Stimulated activated naive B cell treated with anti-CD40 and anti-IgM and Interleukin-4, amounts not matched to agents 10 μg/mL and 1 μg/mL and 100 μg/mL, for 72 hours (primary cell): ENCODE results near the gene ST3GAL3.
"Not testable (repeated sequence)": the region's sequence is repeated elsewhere in the genome, so short reads cannot be mapped to it uniquely, and the experiment has no call there.

Experiments
- ATAC-seq, 2 donors: fragments of 150-1000 bp; cut with Tn5 transposase; replicated peaks; 2 replicates each; pipeline ENCODE4 v1.10.0; 2021; ENCODE audit warnings: moderate library complexity in 1 of 2
- DNase-seq: peaks from one replicate; pipeline ENCODE4 v3.0.0; 2021
- H3K27ac Mint-ChIP-seq: one replicate; pipeline ENCODE4 v1.8.0; 2022; ENCODE audit warnings: mild to moderate bottlenecking, mixed read lengths
- H3K27me3 Mint-ChIP-seq, 2 donors: one replicate each; pipeline ENCODE4 v1.8.0; 2022; ENCODE audit warnings: mixed read lengths in 2 of 2
- H3K36me3 Mint-ChIP-seq, 2 donors: one replicate each; pipeline ENCODE4 v1.8.0; 2022; ENCODE audit warnings: mixed read lengths in 2 of 2, mild to moderate bottlenecking in 1 of 2
- H3K4me1 Mint-ChIP-seq, 2 donors: one replicate each; pipeline ENCODE4 v1.8.0; 2022; ENCODE audit warnings: mixed read lengths in 2 of 2, mild to moderate bottlenecking in 1 of 2
- H3K4me3 Mint-ChIP-seq, 2 donors: one replicate each; pipeline ENCODE4 v1.8.0; 2022; ENCODE audit warnings: mild to moderate bottlenecking in 2 of 2, mixed read lengths in 2 of 2, moderate library complexity in 1 of 2
- H3K9me3 Mint-ChIP-seq, 2 donors: one replicate each; pipeline ENCODE4 v1.8.0; 2022; ENCODE audit warnings: mixed read lengths in 2 of 2, mild to moderate bottlenecking in 1 of 2

Gene ST3GAL3

DNA sequence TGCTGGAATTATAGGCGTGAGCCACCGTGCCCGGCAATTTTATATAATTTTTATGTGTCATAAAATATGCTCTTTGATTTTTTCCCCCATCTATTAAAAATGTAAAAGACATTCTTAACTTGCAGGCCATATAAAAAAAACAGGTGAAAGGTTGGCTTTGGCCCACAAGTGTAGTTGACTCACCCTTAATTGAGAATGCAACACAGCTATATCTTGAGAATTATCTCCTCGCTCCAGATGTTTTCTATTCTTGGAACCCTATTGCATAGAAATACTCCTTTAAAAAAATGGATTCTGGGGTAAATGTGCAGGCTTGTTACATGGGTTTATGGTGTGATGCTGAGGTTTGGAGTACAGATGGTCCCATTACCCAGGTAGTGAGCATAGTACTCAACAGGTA is 112.0 kb downstream of the ST3GAL3 start:
- H3K36me3 Mint-ChIP-seq, result peaks cover 48 to 67% of the 10 kb centered on the region in 2 donors
- no peak overlapping the region for H3K27ac Mint-ChIP-seq
- ATAC-seq, result no peak
- peaks cover 9 to 13% of the 10 kb centered on the region in 2 donors for H3K9me3 Mint-ChIP-seq
- no peak overlapping the region for H3K4me3 Mint-ChIP-seq
- no peak for DNase-seq
- H3K4me1 Mint-ChIP-seq, result peaks cover 7% of the 10 kb centered on the region in 2 donors
- no peaks in the 10 kb centered on the region for H3K27me3 Mint-ChIP-seq

DNA sequence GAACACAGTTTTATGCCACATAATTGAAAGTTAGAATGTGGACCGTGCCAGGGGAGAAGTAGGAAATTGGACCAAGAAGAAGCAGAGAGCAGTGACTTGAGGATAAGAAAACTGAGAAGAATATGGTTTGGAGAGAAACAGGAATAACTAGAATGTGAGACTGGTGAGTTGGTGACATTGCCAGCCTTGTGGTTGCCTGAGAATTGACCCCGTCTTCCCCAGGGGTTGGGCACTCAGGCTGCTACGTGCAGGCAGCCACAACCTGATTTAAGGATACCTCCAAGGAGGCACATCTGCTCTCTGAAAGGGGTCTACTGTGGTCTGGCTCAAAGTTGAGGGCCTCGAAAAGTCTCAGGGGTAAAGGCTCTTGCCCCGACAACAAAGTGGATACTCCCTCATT is 114.1 kb downstream of the ST3GAL3 start:
- peaks cover 9% of the 10 kb centered on the region in 2 donors for H3K9me3 Mint-ChIP-seq
- ATAC-seq, result no peak
- H3K27me3 Mint-ChIP-seq, result no peaks in the 10 kb centered on the region
- no peak for DNase-seq
- no peak overlapping the region for H3K4me3 Mint-ChIP-seq
- H3K27ac Mint-ChIP-seq, result no peak overlapping the region
- H3K36me3 Mint-ChIP-seq, result peaks cover 42 to 51% of the 10 kb centered on the region in 2 donors
- peaks cover 7 to 13% of the 10 kb centered on the region in 2 donors for H3K4me1 Mint-ChIP-seq

DNA sequence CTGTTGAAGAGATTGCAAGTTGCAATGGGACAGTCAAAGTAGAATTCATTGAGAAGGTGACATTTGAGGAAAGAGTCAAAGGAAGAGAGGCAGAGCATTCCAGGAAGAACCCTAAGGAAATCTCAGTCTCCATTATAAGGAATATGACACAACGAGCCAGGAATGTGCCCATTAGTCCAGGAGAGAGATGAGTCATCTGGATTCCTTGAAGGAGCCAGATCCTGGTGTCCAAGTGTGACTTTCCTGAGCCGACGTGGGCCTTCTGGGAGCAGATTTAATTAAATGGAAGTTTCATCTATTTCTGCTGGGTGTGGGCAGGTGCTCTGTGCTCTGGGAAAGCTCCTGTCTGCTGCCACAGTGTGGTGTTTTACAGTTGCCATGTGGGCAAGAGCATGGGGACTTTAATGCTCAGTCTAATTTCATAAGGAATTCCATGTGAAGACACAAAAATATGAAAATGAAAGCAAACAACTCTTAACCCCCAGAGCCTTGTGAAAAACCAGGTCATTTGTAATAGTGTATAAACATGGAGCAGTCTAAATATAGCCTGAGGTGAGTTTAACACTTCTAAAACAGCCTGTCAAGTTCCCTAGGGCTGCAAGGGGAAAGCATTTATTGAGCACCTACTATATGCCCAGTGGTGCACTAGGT is 114.8 kb downstream of the ST3GAL3 start:
- H3K36me3 Mint-ChIP-seq, result peaks cover 41 to 49% of the 10 kb centered on the region in 2 donors
- DNase-seq, result no peak

DNA sequence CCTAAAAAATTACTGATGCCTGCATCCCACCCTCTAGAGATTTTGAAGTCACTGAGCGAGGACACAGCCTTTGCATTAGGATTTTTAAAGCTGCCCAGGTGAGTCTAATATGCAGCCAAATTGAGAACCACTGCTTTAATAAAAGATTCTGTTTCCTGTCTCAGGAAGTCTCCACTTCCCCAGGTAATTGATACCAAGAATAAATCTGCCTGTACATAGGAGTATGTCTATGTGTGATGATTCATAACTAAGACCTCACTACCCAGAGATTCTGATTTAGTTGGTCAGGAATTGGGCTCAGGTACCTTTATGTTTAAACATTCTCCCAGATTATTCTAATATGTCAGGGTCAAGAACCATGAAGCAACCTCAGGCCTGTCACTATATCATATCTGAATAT is 117.5 kb downstream of the ST3GAL3 start:
- DNase-seq (no peak), ATAC-seq (no peak)
- peaks cover 7 to 25% of the 10 kb centered on the region in 2 donors for H3K4me1 Mint-ChIP-seq
- peaks cover 21 to 29% of the 10 kb centered on the region in 2 donors for H3K36me3 Mint-ChIP-seq
- no peak overlapping the region for H3K4me3 Mint-ChIP-seq
- H3K9me3 Mint-ChIP-seq, result no peaks in the 10 kb centered on the region
- no peak overlapping the region for H3K27ac Mint-ChIP-seq
- no peaks in the 10 kb centered on the region for H3K27me3 Mint-ChIP-seq

More for the DNA sequence above, 114.8 kb downstream of the ST3GAL3 start:
- H3K4me3 Mint-ChIP-seq, result no peak overlapping the region
- no peak for ATAC-seq
- peaks cover 7 to 13% of the 10 kb centered on the region in 2 donors for H3K4me1 Mint-ChIP-seq
- peaks cover 8 to 9% of the 10 kb centered on the region in 2 donors for H3K9me3 Mint-ChIP-seq
- no peaks in the 10 kb centered on the region for H3K27me3 Mint-ChIP-seq
- H3K27ac Mint-ChIP-seq, result no peak overlapping the region

DNA sequence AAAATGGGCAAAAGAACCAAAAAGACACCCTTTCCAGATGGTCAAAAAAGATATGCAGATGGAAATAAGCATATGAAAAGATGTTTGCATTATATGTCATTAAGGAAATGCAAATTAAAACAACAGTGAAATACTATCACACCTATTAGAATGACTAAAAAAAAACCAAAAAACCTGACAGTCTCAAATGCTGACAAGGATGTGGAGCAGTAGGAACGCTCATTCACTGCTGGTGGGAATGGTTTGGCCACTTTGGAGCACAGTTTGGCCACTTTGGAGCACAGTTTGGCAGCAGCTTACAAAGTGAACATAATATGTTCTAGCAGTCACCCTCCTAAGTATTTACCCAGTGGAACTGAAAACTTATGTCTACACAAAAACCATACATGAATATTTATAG is 121.2 kb downstream of the ST3GAL3 start:
- Mint-ChIP-seq H3K4me1 (peaks cover 27 to 63% of the 10 kb centered on the region in 2 donors), H3K4me3 (no peak overlapping the region), H3K27me3 (no peaks in the 10 kb centered on the region), H3K27ac (no peak overlapping the region), H3K36me3 (peaks cover 7 to 11% of the 10 kb centered on the region in 2 donors), H3K9me3 (no peaks in the 10 kb centered on the region)
- ATAC-seq (no peak), DNase-seq (no peak)

DNA sequence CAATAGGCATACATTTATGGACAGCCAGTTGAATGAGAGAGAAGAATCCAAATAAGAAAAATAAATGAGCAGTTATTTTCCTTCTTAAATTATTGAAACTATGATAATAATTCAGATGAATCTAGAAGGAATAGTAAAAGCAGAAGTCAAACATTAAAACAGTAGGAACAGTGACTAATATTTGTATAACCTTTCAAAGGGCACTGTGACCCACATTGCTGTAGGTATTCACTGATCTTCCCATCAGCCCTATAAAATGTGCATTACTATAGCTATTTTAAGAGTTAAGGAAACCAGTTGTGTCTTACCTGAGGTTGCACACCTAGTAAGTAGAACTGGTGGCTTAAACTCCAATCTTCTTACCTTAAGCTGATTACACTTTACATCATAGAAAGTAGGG is 123.5 kb downstream of the ST3GAL3 start:
- Mint-ChIP-seq H3K9me3 (no peaks in the 10 kb centered on the region), H3K27me3 (no peaks in the 10 kb centered on the region), H3K36me3 (peaks cover 7 to 14% of the 10 kb centered on the region in 2 donors), H3K4me3 (peak overlapping the region in 1 of 2 donors; percentile 30), H3K27ac (peak overlapping the region; percentile 27), H3K4me1 (peaks cover 47 to 72% of the 10 kb centered on the region in 2 donors)
- ATAC-seq (peak; percentile 65 to 66), DNase-seq (no peak)

DNA sequence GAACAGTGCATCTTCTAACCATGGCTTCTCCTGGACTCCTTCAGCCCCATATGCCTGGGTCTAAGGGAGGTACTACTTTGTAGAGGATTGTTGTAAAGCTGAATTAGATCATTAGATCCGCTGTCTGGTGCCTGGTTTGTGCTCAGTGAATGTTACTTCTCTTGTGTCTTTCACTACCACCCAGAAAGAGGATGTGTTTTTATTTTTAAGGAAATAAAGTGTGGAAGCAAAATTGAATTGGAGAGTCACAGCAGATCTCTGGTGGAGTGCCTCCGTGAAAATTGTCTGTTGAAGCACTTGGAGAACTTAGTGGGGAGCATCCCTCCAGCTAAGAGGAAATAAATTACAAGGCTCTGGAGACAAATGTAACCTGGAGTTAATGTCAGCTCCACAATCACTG is 124.5 kb downstream of the ST3GAL3 start:
- no peaks in the 10 kb centered on the region for H3K27me3 Mint-ChIP-seq
- H3K36me3 Mint-ChIP-seq, result peaks cover 8 to 14% of the 10 kb centered on the region in 2 donors
- DNase-seq (no peak), ATAC-seq (no peak)
- H3K9me3 Mint-ChIP-seq, result no peaks in the 10 kb centered on the region
- H3K4me1 Mint-ChIP-seq, result peaks cover 54 to 82% of the 10 kb centered on the region in 2 donors
- H3K27ac Mint-ChIP-seq, result peak overlapping the region; percentile 92
- peak overlapping the region; percentile 60 to 74 for H3K4me3 Mint-ChIP-seq

DNA sequence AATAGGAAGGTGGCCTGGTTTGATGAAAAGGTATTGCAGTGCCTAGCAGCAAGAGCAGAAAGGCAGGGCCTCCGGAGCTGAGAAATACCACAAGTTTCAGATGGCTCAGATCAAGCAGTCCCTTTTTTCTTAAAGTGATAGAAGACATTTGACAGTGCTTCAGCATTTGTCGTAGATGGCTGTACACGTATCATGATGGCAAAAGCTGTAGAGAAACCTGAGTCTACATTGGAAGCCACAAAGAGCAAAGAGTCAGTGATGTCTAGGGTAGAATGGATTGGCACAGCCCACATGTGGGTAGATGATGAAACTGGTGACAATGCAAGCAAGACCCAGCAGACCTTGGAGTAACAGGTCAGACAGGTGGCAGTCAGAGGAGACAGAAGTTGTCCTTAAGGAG is 124.9 kb downstream of the ST3GAL3 start:
- DNase-seq, result no peak
- Mint-ChIP-seq H3K9me3 (no peaks in the 10 kb centered on the region), H3K36me3 (peaks cover 10 to 14% of the 10 kb centered on the region in 2 donors), H3K4me3 (peak overlapping the region; percentile 60 to 74), H3K4me1 (peaks cover 54 to 85% of the 10 kb centered on the region in 2 donors), H3K27me3 (no peaks in the 10 kb centered on the region), H3K27ac (peak overlapping the region; percentile 92)
- ATAC-seq, result peak; percentile 48 to 50

DNA sequence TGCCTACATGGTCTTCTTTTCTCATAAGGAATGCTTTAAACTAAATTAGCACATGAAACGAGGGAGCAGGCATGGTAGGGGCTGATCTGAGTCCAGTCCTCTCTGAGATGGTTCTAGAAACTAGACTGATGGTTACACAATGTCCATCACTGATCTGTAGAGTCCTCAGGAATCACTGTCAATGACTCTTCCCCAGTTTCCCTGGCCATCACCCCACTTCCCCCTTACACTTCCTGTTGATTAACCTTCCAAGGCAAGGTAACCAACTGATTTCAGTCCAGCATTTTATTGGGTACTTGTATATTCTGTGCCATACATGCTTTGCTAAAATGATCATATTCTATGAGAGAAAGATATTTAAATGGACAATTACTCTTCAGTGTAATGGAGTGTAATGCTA is 125.7 kb downstream of the ST3GAL3 start:
- Mint-ChIP-seq H3K36me3 (peaks cover 10 to 12% of the 10 kb centered on the region in 2 donors), H3K4me3 (no peak overlapping the region), H3K27me3 (no peaks in the 10 kb centered on the region), H3K4me1 (peaks cover 54 to 86% of the 10 kb centered on the region in 2 donors), H3K9me3 (no peaks in the 10 kb centered on the region), H3K27ac (no peak overlapping the region)
- DNase-seq, result no peak
- ATAC-seq, result no peak

DNA sequence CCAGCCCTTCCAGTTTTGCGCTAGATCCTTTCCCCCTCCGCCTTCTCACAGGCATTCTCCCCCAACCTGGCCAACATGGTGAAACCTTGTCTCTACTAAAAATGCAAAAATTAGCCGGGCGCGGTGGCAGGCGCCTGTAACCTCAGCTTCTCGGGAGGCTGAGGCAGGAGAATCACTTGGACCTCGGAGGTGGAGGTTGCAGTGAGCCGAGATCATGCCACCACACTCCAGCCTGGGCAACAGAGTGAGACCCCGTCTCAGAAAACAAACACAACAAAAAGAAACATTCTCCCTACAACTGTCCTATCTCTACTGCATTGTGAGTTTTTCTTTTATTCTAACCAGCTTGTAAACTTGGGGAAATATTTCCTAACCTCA is 126.6 kb downstream of the ST3GAL3 start:
- DNase-seq, H3K9me3 Mint-ChIP-seq, ATAC-seq, H3K27me3 Mint-ChIP-seq: not testable (repeated sequence)
- Mint-ChIP-seq H3K4me3 (peak overlapping the region; percentile 71 to 74), H3K4me1 (peaks cover 54 to 89% of the 10 kb centered on the region in 2 donors), H3K27ac (peak overlapping the region; percentile 97), H3K36me3 (peaks cover 14 to 16% of the 10 kb centered on the region in 2 donors)

DNA sequence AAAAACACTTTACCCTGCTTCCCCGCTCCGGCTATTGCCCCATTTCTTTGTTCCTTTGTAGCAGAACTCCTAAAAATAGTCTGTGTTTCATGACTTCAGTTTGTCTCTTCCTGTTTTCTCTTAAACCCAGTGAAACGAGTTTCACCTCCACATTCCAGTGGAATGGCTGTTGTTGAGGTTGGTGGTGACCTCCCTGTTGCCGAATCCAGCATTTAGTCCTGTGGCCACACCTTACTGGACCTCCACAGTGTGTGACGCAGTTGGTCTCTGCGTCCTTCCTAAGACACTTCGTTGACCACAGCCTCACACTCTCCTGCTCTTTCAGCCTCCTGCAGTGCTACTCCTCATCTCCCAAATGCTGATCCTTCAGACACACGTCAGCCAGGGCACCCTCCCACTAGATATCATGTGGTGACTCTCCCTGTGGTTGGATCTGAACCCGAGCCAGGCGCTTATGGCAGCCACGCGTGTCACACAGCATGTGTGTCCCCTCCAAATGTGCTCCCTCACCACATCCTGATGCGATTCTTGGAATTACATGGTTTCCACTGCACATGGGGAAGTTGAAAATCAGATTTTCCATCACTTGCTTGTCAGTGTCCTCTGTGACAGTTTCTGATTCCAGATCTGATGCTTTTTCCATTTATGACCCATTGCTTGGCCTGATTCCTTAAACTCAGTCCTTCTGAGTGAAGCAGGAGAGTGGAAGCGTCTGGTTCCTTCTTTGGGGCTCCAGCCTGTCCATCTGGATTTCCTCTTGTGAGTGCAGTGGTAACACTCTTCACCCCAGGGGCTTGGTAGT is 127.1 kb downstream of the ST3GAL3 start:
- peak; percentile 49 to 55 for ATAC-seq
- H3K36me3 Mint-ChIP-seq, result peaks cover 14 to 19% of the 10 kb centered on the region in 2 donors
- H3K4me1 Mint-ChIP-seq, result peaks cover 54 to 89% of the 10 kb centered on the region in 2 donors
- peak overlapping the region; percentile 71 to 74 for H3K4me3 Mint-ChIP-seq
- H3K27me3 Mint-ChIP-seq, result no peaks in the 10 kb centered on the region
- peak; percentile 52 for DNase-seq
- H3K27ac Mint-ChIP-seq, result peak overlapping the region; percentile 97
- no peaks in the 10 kb centered on the region for H3K9me3 Mint-ChIP-seq

DNA sequence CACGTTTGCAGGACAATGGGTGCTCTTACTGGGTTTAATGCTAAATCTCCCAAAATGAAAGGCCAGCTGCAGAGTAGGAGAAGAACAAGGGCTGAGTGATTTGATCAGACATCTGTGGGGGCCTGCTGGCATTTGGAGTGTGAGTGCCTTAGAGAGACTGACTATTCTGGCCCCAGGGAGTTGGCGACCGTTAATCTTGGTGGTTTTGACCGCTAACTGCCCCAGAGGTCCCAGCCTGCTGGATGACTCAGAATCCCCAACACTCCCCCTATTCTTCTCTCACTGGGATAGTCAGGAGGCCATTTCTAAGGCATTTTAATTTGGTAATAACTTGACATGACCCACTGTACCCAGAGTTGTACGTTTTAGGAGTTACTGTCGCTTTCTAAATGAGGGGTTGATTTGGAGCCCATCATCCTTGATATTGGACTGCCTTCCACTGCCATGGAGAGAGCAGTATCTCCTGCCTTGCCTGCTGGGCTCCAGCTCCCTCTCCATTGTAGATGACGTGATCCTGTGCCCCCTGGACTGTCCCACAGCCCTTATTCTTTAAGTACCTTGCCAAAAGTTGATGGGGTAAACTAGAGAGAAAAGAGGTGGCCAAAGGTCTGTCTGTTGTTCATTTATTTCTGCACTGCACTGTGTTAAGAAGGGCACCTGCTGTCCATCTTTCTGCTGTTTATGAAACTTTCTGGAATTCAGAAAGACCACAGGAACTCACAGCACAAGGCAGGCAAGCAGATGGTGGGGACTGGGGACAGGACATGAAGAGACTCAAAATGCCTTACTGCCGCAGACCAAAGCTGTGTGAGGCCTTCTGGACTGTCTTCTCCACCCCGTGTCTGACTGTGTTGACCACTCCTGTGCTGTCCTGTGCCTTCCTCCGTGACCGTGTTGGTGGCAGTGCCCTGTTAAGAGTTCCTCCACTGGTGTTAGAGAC is 128.0 kb downstream of the ST3GAL3 start:
- H3K27ac Mint-ChIP-seq, result peak overlapping the region; percentile 97
- ATAC-seq (peak; percentile 58 to 59), DNase-seq (peak; percentile 49)
- peaks cover 51 to 83% of the 10 kb centered on the region in 2 donors for H3K4me1 Mint-ChIP-seq
- H3K36me3 Mint-ChIP-seq, result peaks cover 21 to 27% of the 10 kb centered on the region in 2 donors
- H3K4me3 Mint-ChIP-seq, result peak overlapping the region; percentile 71 to 74
- no peaks in the 10 kb centered on the region for H3K27me3 Mint-ChIP-seq
- no peaks in the 10 kb centered on the region for H3K9me3 Mint-ChIP-seq

DNA sequence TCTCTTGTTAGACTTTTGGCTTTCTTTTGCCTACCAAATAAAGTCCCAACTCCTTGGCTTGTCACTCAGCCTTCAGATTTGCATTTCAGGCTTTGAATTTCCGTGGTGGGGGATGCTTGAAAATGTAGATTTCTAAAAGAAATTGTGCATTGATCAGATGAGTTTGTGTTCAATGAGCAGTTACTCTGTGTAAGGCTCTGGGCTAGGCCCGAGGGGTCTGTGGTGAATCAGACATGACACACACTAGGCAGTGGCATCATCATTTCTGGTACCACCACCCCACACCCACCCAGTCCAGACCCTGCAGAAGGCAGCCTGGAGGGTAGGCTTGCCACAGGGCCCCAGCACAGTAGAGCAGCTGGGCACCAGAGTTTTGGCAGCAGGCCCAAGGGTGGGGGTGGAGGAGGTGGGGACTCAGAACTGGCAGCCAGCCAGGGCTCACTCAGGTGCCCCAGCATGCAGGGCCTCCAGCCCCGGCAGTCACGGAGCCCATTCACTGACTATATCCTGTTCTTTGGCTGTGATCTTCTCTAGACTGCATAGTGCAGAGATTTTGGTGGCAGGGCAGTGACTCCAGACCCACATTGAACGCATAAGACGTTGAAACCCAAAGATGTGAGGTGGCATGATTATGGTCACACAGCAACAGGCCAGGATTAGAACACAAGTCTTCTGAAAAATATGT is 129.1 kb downstream of the ST3GAL3 start:
- peak overlapping the region; percentile 97 for H3K27ac Mint-ChIP-seq
- DNase-seq, result peak; percentile 60
- H3K9me3 Mint-ChIP-seq, result no peaks in the 10 kb centered on the region
- peaks cover 47 to 73% of the 10 kb centered on the region in 2 donors for H3K4me1 Mint-ChIP-seq
- H3K27me3 Mint-ChIP-seq, result no peaks in the 10 kb centered on the region
- H3K36me3 Mint-ChIP-seq, result peaks cover 31 to 38% of the 10 kb centered on the region in 2 donors
- peak; percentile 61 to 71 for ATAC-seq
- no peak overlapping the region for H3K4me3 Mint-ChIP-seq
